Trophoblast cell (in vitro differentiated cells and primary cell): Measurements from ENCODE around the gene SPATA6L.

ENCODE experiments used
- DNase-seq, 2 donors: peaks; one replicate each; pipeline ENCODE4 v3.0.0-alpha.2; 2016
- H2AFZ ChIP-seq: 2 replicates; pipeline ENCODE4 v1.6.1; 2013; ENCODE audit warnings: low read length, moderate library complexity, mild to moderate bottlenecking; ENCODE audit not compliant: insufficient read depth, poor library complexity
- H2AK5ac ChIP-seq: 2 replicates; pipeline ENCODE4 v1.6.1; 2013; ENCODE audit warnings: mild to moderate bottlenecking, low read length
- H2BK120ac ChIP-seq: 2 replicates; pipeline ENCODE4 v1.6.1; 2013; ENCODE audit warnings: low read length, mild to moderate bottlenecking, moderate library complexity; ENCODE audit not compliant: insufficient read depth, poor library complexity
- H2BK12ac ChIP-seq: 2 replicates; pipeline ENCODE4 v1.6.1; 2013; ENCODE audit warnings: mild to moderate bottlenecking, low read length, moderate library complexity
- H2BK5ac ChIP-seq: 2 replicates; pipeline ENCODE4 v1.6.1; 2013; ENCODE audit warnings: low read length, low read depth, moderate library complexity, mild to moderate bottlenecking; ENCODE audit not compliant: poor library complexity
- H3K14ac ChIP-seq: 2 replicates; pipeline ENCODE4 v1.6.1; 2013; ENCODE audit warnings: mild to moderate bottlenecking, low read length
- H3K18ac ChIP-seq: 2 replicates; pipeline ENCODE4 v1.6.1; 2013; ENCODE audit warnings: mild to moderate bottlenecking, low read length
- H3K23ac ChIP-seq: 2 replicates; pipeline ENCODE4 v1.6.1; 2013; ENCODE audit warnings: low read length
- H3K27ac ChIP-seq: 2 replicates; pipeline ENCODE4 v1.5.1; 2013; ENCODE audit warnings: low read depth, mild to moderate bottlenecking, inconsistent platforms, low read length, moderate library complexity
- H3K27me3 ChIP-seq: 2 replicates; pipeline ENCODE4 v1.6.1; 2013; ENCODE audit warnings: inconsistent platforms, mild to moderate bottlenecking, low read length, moderate library complexity; ENCODE audit not compliant: insufficient read depth
- H3K36me3 ChIP-seq, 2 experiments: 1 replicate in 1 of 2; 2 replicates in 1 of 2; pipeline ENCODE4 v1.6.1; 2013; ENCODE audit warnings: low read length in 2 of 2, mild to moderate bottlenecking in 2 of 2, moderate library complexity in 1 of 2; ENCODE audit not compliant: insufficient read depth in 2 of 2, control insufficient read depth in 1 of 2
- H3K4ac ChIP-seq: 2 replicates; pipeline ENCODE4 v1.6.1; 2013; ENCODE audit warnings: low read depth, mild to moderate bottlenecking, low read length, moderate library complexity
- H3K4me1 ChIP-seq, 2 experiments: 1 replicate in 1 of 2; 2 replicates in 1 of 2; pipeline ENCODE4 v1.6.1; 2013; ENCODE audit warnings: low read length in 2 of 2, mild to moderate bottlenecking in 2 of 2, moderate library complexity in 1 of 2; ENCODE audit not compliant: insufficient read depth in 2 of 2, control insufficient read depth in 1 of 2
- H3K4me2 ChIP-seq: 2 replicates; pipeline ENCODE4 v1.6.1; 2013; ENCODE audit warnings: inconsistent platforms, mild to moderate bottlenecking, low read length, moderate library complexity
- H3K4me3 ChIP-seq: 2 replicates; pipeline ENCODE4 v1.5.1; 2013; ENCODE audit warnings: mild to moderate bottlenecking, low read depth, low read length, inconsistent platforms
- H3K79me1 ChIP-seq: one replicate; pipeline ENCODE4 v1.6.1; 2013; ENCODE audit warnings: low read length
- H3K79me2 ChIP-seq: 2 replicates; pipeline ENCODE4 v1.6.1; 2013; ENCODE audit warnings: low read length, mild to moderate bottlenecking; ENCODE audit not compliant: control insufficient read depth, insufficient read depth, poor library complexity
- H3K9ac ChIP-seq: 2 replicates; pipeline ENCODE4 v1.6.1; 2013; ENCODE audit warnings: mild to moderate bottlenecking, low read length
- H3K9me3 ChIP-seq: 2 replicates; pipeline ENCODE4 v1.6.1; 2013; ENCODE audit warnings: low read depth, mild to moderate bottlenecking, control low read depth, inconsistent platforms, low read length; ENCODE audit not compliant: insufficient read depth
- H4K12ac ChIP-seq: 2 replicates; pipeline ENCODE4 v1.6.1; 2013; ENCODE audit warnings: low read depth, mild to moderate bottlenecking, low read length, moderate library complexity
- H4K8ac ChIP-seq: 2 replicates; pipeline ENCODE4 v1.6.1; 2013; ENCODE audit warnings: low read depth, mild to moderate bottlenecking, low read length, moderate library complexity
- H4K91ac ChIP-seq: one replicate; pipeline ENCODE4 v1.6.1; 2013; ENCODE audit warnings: low read depth, mild to moderate bottlenecking, low read length, moderate library complexity
- WGBS: extraction: QIAGEN DNeasy Blood & Tissue Kit; methylation state at CpG from one replicate; pipeline ENCODE4 v1.1.7; 2013; ENCODE audit warnings: missing lambda C conversion rate; ENCODE audit not compliant: insufficient read length, insufficient coverage; ENCODE audit errors: extremely low coverage; 5-methylcytosine and 5-hydroxymethylcytosine counted together

SPATA6L gene

GRCh38 chr9:4630836-4631235, 35.4 kb downstream of the SPATA6L start:
- no peaks in the 10 kb centered on the region for H3K79me2 ChIP-seq
- H2AFZ ChIP-seq: no peak overlapping the region
- H3K79me1 ChIP-seq: no peaks in the 10 kb centered on the region
- H3K27me3 ChIP-seq: no peaks in the 10 kb centered on the region
- H3K23ac ChIP-seq: no peak overlapping the region
- WGBS: no CpG with 5 or more reads among the region's 2 CpGs
- no peak overlapping the region for H2BK120ac ChIP-seq
- no peak overlapping the region for H3K18ac ChIP-seq
- H3K4ac ChIP-seq: no peak overlapping the region
- H4K91ac ChIP-seq: no peak overlapping the region
- H3K9ac ChIP-seq: no peak overlapping the region
- no peaks in the 10 kb centered on the region for H3K4me1 ChIP-seq
- no peak overlapping the region for H4K12ac ChIP-seq
- H2BK12ac ChIP-seq: no peak overlapping the region
- no peaks in the 10 kb centered on the region for H3K36me3 ChIP-seq
- no peak overlapping the region for H3K14ac ChIP-seq
- H3K27ac ChIP-seq: no peak overlapping the region
- H2BK5ac ChIP-seq: no peak overlapping the region
- H3K4me2 ChIP-seq: no peak overlapping the region
- H3K9me3 ChIP-seq: no peaks in the 10 kb centered on the region
- H4K8ac ChIP-seq: no peak overlapping the region
- DNase-seq: no peak
- H3K4me3 ChIP-seq: no peak overlapping the region
- H2AK5ac ChIP-seq: no peak overlapping the region

GRCh38 chr9:4622016-4622415, 44.3 kb downstream of the SPATA6L start:
- no peak overlapping the region for H4K8ac ChIP-seq
- peak overlapping the region; percentile 32 for H2BK12ac ChIP-seq
- no peak overlapping the region for H2BK5ac ChIP-seq
- no peaks in the 10 kb centered on the region for H3K9me3 ChIP-seq
- no peak overlapping the region for H3K14ac ChIP-seq
- no peak overlapping the region for H3K4me3 ChIP-seq
- H3K23ac ChIP-seq: no peak overlapping the region
- H3K18ac ChIP-seq: no peak overlapping the region
- H3K27me3 ChIP-seq: no peaks in the 10 kb centered on the region
- no peaks in the 10 kb centered on the region for H3K36me3 ChIP-seq
- H3K4me1 ChIP-seq: peaks cover 6 to 20% of the 10 kb centered on the region in 2 experiments
- H2AK5ac ChIP-seq: no peak overlapping the region
- peaks cover 2% of the 10 kb centered on the region for H3K79me2 ChIP-seq
- H3K4ac ChIP-seq: no peak overlapping the region
- H3K9ac ChIP-seq: no peak overlapping the region
- no peak overlapping the region for H4K91ac ChIP-seq
- H3K79me1 ChIP-seq: peaks cover 4% of the 10 kb centered on the region
- WGBS: no CpG with 5 or more reads among the region's 10 CpGs
- H3K4me2 ChIP-seq: no peak overlapping the region
- H2BK120ac ChIP-seq: no peak overlapping the region
- DNase-seq: no peak
- H2AFZ ChIP-seq: no peak overlapping the region
- H3K27ac ChIP-seq: no peak overlapping the region
- no peak overlapping the region for H4K12ac ChIP-seq

- H3K79me2 ChIP-seq: peaks cover 2% of the 10 kb centered on the region
- H2BK12ac ChIP-seq: no peak overlapping the region
- no CpG with 5 or more reads among the region's 2 CpGs for WGBS
- no peak overlapping the region for H3K14ac ChIP-seq
- no peaks in the 10 kb centered on the region for H3K27me3 ChIP-seq
- peak in 1 of 2 donors; percentile 66 for DNase-seq
- H4K91ac ChIP-seq: no peak overlapping the region
- no peaks in the 10 kb centered on the region for H3K36me3 ChIP-seq
- no peak overlapping the region for H3K4me2 ChIP-seq
- H2BK120ac ChIP-seq: peak overlapping the region; percentile 28
- no peak overlapping the region for H3K4ac ChIP-seq
- H3K23ac ChIP-seq: no peak overlapping the region
- H2AFZ ChIP-seq: no peak overlapping the region
- peaks cover 4% of the 10 kb centered on the region for H3K79me1 ChIP-seq
- no peak overlapping the region for H4K8ac ChIP-seq
- no peak overlapping the region for H4K12ac ChIP-seq
- H3K4me3 ChIP-seq: no peak overlapping the region
- H3K18ac ChIP-seq: no peak overlapping the region
- H3K9ac ChIP-seq: no peak overlapping the region
- no peaks in the 10 kb centered on the region for H3K9me3 ChIP-seq
- no peak overlapping the region for H2AK5ac ChIP-seq
- peak overlapping the region; percentile 19 for H3K27ac ChIP-seq
- H3K4me1 ChIP-seq: peaks cover 6 to 20% of the 10 kb centered on the region in 2 experiments
- no peak overlapping the region for H2BK5ac ChIP-seq
These were observed 45.3 kb downstream of the SPATA6L start for GRCh38 chr9:4620881-4621555.

- Histone ChIP-seq H3K9me3 (no peaks in the 10 kb centered on the region), H2AFZ (no peak overlapping the region), H2BK12ac (peak overlapping the region; percentile 84), H2AK5ac (peak overlapping the region; percentile 93), H3K79me2 (peaks cover 2% of the 10 kb centered on the region), H3K36me3 (no peaks in the 10 kb centered on the region), H2BK120ac (peak overlapping the region; percentile 88), H3K18ac (peak overlapping the region; percentile 75), H3K23ac (no peak overlapping the region), H3K4me3 (no peak overlapping the region), H4K8ac (peak overlapping the region; percentile 77), H3K14ac (peak overlapping the region; percentile 79), H3K27ac (peak overlapping the region; percentile 78), H3K4me2 (no peak overlapping the region), H4K12ac (peak overlapping the region; percentile 30), H3K27me3 (no peaks in the 10 kb centered on the region), H3K4me1 (peaks cover 6 to 20% of the 10 kb centered on the region in 2 experiments), H3K79me1 (peaks cover 4% of the 10 kb centered on the region), H3K4ac (peak overlapping the region; percentile 14), H3K9ac (no peak overlapping the region), H2BK5ac (peak overlapping the region; percentile 76), H4K91ac (peak overlapping the region; percentile 73)
- DNase-seq: peak; percentile 90 to 94
- WGBS: no CpG with 5 or more reads among the region's 3 CpGs
These were observed 46.1 kb downstream of the SPATA6L start for GRCh38 chr9:4620057-4620765.
